Measurements from ENCODE around the gene IRF9.

The IRF9 gene, protein sequence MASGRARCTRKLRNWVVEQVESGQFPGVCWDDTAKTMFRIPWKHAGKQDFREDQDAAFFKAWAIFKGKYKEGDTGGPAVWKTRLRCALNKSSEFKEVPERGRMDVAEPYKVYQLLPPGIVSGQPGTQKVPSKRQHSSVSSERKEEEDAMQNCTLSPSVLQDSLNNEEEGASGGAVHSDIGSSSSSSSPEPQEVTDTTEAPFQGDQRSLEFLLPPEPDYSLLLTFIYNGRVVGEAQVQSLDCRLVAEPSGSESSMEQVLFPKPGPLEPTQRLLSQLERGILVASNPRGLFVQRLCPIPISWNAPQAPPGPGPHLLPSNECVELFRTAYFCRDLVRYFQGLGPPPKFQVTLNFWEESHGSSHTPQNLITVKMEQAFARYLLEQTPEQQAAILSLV

GRCh38 chr14:24160850-24161804, at the start of gene IRF9:
Gene IRF9, plus strand, starts transcription at chr14:24161265. Its CDS starts 880 bp downstream, at chr14:24162145.
- peak; percentile 80 for DNase-seq (ENCODE audit: low read depth)

- DNase-seq (ENCODE audit: low read depth): no peak
Measured at GRCh38 chr14:24113379-24113800, 47.7 kb upstream of the IRF9 start.

GRCh38 chr14:24113801-24114531, 47.1 kb upstream of the IRF9 start:
- peak; percentile 74 for DNase-seq (ENCODE audit: low read depth)

DNA sequence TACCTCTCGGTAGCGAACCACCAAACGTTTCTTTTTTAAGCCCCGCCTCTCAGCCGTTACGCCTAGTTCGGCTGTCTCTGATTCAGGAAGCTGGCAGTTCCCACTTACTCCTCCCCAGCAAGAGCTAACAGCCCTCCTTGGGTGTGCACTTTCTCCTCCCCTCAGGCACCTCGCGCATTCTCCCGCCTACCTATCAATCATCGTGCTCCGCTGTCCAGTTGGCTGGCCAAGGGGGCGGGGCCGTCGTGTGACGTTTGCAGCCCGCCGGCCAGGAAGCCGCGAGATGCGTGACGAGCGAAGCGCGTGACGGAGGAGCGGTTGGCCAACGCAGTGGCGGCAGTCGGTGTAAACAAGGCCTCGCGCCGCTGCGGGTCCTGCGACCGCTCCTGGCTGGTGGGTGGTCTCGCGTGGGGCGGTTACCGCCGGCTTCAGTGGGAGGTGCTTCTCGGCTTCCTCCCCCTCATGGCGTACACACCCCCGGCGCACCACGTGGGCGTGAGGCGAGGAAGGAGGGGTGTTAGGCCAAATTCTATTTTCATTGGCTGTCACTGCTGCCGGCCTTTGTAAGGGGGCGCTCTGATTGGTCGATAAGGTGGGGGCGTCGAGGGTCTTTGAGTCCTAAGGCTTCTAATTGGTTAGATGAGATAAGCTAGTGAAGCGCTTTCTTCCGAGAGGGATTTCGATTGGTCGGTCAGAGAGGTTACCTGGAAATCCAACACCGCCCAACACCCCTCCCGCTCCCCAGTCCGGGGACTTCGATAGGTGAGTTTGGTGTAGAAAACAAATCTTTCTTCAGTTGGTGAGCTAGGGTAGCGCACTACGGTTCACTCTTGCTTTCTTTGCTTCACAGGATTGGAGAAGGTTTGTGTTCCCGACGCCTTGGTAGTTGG, 46.3 kb upstream of the IRF9 start, which contains the start of the genes DCAF11 and NRL:
Gene DCAF11 (plus strand): TSS at position 246 of the 890 bp plus-strand sequence. CDS start 818 bp downstream, outside the sequence.
Gene NRL (minus strand): TSS at position 418 of the 890 bp plus-strand sequence. CDS start 32,101 bp downstream, outside the sequence.
- DNase-seq (ENCODE audit: low read depth): peak; percentile 98

- no peak for DNase-seq (ENCODE audit: low read depth)
Measured at GRCh38 chr14:24115422-24116127, 45.5 kb upstream of the IRF9 start.

DNA sequence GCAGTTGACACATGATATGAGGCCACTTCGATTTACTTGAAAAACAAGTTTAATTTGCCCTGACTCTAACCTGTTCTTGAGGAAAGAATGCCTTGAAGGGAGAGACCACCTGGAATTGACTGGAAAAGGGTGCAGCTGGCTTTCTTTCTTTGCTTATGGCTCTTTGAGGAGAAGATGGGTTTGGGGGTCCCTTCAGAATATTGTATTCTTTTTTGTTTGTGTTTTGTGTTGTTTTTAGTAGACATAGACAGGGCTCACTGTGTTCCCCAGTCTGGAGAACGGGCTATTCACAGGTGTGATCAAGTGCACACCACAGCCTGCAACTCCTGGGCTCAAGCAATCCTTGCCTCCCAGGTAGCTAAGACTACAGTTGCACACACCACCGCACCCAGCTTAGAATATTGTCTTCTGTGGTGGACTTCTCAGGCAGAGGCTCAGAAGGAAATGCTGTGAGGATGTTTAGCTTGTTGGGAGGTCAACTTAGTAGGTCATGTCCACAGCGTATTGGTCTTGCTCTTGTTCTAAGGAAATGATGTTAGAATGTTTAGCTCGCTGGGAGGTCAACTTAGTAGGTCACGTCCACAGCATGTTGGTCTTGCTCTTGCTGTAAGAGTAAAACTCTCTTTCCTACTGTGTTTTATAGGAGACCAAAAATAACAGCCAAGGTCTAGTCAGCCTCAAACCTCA, 44.8 kb upstream of the IRF9 start:
- DNase-seq (ENCODE audit: low read depth): no peak

GRCh38 chr14:24117179-24117578, 43.9 kb upstream of the IRF9 start:
- no peak for DNase-seq (ENCODE audit: low read depth)

DNA sequence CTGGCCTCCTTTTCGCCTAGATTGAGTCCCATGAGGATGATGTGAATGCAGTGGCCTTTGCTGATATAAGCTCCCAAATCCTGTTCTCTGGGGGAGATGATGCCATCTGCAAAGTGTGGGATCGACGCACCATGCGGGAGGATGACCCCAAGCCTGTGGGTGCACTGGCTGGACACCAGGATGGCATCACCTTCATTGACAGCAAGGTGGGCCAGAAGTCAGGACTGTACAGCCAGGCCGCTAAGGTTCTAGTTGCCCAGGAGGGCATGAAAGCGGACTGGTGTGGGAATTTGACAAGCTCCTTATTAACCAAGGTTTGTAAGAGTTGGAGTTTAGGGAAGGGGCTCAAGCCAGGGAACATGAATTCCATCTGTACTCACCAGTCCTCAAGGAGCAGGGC, 41.4 kb upstream of the IRF9 start:
- no peak for DNase-seq (ENCODE audit: low read depth)

DNA sequence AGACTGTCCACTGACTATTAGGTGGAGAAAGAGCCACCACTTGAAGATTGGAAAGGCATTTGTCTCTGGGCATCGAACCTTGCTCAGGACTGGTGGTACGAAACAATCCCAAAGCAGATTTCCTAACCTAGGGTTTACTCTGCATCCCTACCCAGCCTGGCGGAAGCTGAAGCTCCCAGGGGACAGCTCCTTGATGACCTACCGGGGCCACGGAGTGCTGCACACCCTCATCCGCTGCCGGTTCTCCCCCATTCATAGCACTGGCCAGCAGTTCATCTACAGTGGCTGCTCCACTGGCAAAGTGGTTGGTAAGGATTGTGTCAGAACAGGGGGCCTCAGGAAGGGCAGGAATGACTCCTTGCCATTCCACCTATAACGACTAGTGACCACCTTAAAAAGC, 39.9 kb upstream of the IRF9 start:
- no peak for DNase-seq (ENCODE audit: low read depth)

GRCh38 chr14:24122416-24122815, 38.6 kb upstream of the IRF9 start:
- DNase-seq (ENCODE audit: low read depth): no peak

- DNase-seq (ENCODE audit: low read depth): no peak
Measured at GRCh38 chr14:24122898-24123297, 38.2 kb upstream of the IRF9 start.

DNA sequence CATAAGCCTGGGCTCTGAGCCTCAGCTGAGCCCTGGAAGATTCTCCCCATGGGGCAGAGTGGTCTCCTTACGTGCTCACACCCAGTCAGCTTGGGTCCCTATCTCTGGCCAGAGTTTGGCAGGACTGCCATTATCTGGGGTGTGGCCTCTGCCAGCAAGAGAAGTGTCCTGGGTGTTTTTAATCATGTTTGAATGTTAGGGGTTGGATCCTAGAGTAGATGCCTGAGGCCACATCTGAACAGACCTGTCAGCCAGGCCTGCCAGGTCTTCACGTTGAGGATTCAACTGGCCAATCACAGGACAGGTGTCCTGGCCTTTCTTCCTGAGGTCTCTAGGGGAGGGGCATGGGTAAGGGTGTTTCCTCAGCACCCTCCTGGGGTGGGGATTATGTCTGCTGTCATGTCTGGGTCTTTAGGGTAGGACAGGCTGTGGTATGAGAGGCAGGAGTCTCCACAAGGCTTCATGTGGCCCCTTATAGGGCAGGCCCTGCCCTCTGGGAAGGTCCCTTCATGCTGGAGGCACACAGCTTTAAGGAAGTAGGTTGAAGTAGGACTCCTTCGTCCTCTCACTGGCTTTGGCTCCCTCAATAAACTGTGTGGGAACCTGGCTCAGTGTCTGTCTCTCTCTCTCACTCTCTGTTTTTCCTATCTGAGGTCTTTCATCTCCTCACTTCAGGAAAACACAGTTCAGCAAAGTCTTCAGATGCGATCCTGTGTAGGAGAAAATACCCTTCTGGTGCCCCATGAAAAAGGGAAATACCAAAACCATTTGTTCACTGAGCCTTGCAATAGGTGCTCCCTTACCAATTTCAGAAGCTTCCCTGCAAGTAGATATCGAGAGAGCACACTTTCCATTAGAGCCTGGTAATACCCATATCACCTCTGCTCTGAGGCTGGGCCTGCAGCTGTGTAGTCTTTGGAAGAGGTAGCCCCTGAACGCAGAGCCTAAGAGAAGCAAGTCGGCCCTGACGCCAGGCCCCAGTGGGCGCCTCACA, 37.3 kb upstream of the IRF9 start:
- no peak for DNase-seq (ENCODE audit: low read depth)

- no peak for DNase-seq (ENCODE audit: low read depth)
Measured at GRCh38 chr14:24126939-24127338, 34.1 kb upstream of the IRF9 start.

DNA sequence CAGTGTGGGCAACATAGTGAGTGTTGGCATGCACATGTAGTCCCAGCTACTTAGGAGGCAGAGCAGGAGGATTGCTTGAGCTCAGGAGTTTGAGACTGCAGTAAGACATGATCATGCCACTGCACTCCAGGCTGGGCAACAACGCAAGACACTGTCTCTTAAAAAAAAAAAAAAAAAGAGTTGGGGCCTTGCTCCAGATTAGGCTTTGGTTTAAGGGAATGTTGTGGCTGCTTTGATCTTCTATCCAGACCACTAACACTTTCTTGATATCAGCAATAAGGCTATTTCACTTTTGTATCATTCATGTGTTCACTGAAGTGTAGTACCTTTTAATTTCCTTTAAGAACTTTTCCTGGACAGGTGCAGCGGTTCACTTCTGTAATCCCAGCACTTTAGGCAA, 33.4 kb upstream of the IRF9 start:
- DNase-seq (ENCODE audit: low read depth): no peak

GRCh38 chr14:24129410-24129998, 31.6 kb upstream of the IRF9 start:
- no peak for DNase-seq (ENCODE audit: low read depth)

- no peak for DNase-seq (ENCODE audit: low read depth)
Measured at GRCh38 chr14:24130380-24130716, 30.7 kb upstream of the IRF9 start, which contains the start of gene FITM1. Gene FITM1, plus strand, starts transcription at chr14:24130659. Its CDS starts 905 bp downstream, at chr14:24131564.

DNA sequence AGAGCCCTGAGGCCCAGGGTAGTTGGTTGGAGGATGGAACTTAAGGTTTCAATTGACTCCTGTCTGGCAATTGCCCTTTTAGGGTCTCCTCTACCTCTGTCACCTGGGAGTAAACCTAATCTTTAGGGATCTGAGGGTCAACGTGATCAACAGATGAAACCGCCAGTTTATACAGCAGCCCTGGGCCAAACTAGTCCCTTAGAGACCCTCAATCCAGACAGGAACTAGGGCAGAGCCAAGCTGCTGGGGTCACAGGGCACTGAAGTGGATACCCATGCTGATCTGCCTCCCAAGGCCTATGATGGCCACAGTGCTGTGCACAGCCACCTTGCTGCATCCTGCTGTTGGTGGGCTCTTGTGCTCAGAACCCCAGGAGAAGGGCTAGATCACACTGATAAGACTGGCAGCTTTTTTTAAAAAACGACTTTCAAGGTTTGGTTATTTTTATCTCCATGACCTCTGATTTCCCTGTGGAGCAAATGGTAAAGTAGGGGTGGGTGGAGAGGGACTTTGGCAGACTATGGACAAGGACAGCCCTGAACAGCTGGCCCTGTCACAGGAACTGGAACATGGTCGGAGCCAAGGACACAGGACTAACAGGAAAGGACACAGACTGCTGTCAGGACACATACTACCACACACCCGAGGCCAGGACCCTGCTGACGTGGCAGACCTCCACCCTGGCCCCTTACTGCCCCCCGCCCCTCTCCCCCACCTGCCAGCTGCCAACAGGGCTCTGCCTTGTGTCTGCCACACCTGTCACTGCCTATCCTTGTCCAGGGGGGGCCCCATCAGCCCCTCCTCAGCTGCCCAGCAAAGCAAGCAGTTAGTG, 30.1 kb upstream of the IRF9 start:
- no peak for DNase-seq (ENCODE audit: low read depth)

Data from GM04503 (cell line).